ENCODE measurements around the gene ZNF202.

ZNF202 gene

DNA sequence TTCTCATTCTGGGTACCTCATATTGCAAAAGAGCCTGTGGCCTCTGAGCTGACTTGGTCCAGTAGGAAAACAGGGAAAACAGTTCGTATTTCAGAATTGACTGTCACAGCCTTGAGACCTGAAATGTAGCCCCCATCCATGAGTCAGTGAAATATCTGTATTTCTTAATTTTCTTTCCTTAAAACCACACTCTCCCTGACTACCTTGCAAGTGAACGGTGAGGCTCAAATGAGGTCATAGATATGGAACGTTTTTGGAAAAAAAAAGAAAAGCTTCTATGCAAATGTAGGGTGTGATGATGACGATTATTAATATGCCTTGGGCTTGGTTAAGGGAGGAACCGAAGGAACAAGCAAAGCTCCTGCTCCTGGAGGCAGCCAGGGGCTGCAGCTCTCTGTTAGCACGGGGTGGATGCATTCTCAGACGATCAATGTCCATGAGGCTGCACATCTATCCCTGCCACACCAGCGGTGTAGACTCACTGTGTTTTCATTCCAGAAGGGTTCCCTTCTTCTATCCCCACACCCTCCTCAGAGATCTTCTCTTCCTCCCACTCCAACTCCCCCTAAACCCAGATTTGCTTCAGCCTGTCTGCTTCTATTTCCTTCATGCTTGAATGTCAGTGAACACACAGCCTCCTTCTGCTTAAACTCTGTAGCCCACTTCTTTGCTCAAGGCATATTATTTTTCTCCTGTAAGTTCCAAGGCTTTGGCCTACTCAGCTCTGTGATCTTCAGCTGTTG is 57.9 kb downstream of the ZNF202 start:
- DNase-seq (ENCODE audit: low read depth in 2 of 2): no peak

DNA sequence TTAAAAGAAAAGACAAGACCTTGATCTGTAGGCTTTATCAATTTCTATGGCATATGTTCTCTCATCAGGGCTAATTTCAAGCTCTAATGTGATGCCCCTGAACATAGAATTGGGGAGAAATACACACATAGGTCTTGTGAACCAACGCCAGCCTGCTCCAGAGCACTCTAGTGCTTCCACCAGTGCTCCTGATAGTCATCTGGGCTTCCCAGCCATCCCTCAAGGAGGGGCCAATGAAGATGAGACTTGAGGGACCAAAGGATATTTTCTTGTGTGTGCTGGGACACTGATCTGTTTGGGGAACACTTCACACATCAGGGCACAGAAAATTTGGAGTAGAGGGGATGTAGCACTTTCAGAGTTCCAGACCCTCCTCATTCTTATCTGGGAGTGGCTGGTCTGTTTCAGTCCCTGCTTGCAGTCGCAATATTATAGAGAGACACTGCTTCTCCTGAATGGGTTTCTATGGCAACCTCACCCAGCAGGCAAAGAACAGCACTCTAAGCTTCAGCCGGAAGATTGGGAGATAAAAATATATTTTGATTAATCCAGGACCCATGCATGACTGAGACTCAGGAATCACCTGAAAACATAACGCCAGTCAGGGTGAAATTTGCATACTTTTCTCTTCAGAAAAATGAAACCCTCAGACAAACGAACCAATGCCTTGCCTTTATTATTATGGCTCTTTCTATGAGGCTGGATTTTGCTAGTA is 58.6 kb downstream of the ZNF202 start:
- no peak for DNase-seq (ENCODE audit: low read depth in 2 of 2)

DNA sequence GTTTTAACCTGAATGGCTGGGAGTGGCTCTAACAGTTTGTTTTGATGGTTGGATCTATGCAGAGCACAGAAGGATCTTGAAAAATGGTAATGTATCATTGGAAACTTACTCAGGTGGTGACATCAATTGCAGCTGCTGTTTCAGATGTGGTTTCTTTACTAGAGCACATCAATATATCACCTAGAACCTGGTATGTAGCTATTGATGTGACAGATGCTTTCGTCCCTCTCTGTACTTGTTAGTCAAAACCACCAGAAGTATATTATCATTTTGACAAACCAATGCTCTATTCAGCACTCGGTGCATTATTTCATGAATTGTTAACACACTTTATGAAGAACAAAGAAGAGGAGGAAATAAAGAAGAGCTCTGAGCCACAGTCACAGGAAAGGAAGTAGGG is 60.4 kb downstream of the ZNF202 start:
- no peak for DNase-seq (ENCODE audit: low read depth in 2 of 2)

DNA sequence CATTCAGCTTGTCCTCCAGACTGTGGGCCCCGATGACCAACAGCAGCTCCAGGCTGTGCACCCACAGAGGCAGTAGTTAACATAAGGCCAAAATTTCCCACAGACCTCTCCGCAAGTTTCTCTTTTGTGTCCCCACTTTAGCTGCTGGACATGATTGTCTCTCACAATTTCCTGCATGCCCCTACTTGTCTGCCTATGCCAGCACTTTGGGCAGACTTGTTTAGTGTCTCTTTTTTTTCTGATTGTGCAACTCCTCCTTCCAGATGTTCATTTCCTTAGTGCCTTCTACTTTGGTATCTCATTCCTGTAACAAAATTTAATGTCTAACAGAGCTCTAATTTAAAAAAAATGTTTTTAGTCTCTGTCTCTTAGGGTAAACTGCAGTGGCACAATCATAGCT is 63.2 kb downstream of the ZNF202 start:
- no peak for DNase-seq (ENCODE audit: low read depth in 2 of 2)

DNA sequence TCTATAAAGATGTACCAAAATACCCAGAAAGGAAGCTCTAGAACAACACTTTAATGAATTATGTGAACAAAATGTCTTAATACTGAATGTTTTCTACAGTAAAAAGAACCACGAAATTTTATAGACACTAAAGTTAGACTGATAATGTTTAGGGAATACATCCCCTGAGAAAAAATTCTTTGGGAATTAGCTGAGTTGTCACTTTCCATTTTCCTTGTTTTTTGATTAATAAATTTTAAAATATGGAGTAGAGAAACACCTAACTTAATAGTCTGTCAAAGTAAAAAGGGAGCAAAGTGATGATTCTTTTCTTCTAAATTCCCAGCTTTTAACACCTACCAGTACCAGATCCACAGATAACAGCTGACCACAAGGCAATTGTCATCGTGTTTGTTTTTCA is 64.0 kb downstream of the ZNF202 start:
- DNase-seq (ENCODE audit: low read depth in 2 of 2): no peak

DNA sequence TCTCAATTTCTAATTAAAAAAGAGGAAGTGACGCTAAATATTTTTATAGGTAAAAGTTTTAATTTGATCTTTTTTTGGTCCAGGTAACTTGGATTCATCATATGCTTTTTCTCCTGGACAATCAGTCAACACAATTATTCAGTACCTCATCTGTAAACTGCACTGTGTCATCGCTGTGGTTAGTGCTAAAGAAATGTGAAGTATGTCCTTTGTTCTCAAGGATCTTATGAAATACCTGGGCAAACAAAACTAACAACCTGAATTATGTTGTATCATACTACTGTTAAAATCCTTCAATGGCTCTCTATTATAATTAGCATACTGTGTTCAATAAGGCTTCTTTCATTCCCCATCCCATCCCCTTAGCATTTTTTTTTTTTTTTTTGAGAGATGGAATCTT is 67.2 kb downstream of the ZNF202 start:
- no peak for DNase-seq (ENCODE audit: low read depth in 2 of 2)

All from stimulated activated CD8-positive, alpha-beta memory T cell treated with anti-CD3 and anti-CD28 coated beads, Interleukin-2, amount 100 ng/mL, for 1 hour (primary cell).